Loucy (cell line): ENCODE measurements around the gene SRP72.

Experiments used
- H2AFZ ChIP-seq: fragments of 200-600 bp; sonication (generic); 2 replicates; pipeline ENCODE4 v1.6.0; 2016; ENCODE audit warnings: antibody characterized with exemption, mild to moderate bottlenecking, low read length, moderate library complexity
- H3F3A ChIP-seq: fragments of 200-600 bp; 2 replicates; pipeline ENCODE4 v1.6.0; 2016; ENCODE audit warnings: antibody characterized with exemption, low read depth, mild to moderate bottlenecking
- H3K27me3 ChIP-seq: fragments of 200-600 bp; sonication (generic); 2 replicates; pipeline ENCODE4 v1.6.1; 2014; ENCODE audit warnings: low read length, mild to moderate bottlenecking; ENCODE audit not compliant: insufficient read depth, poor library complexity, severe bottlenecking
- H3K36me3 ChIP-seq: fragments of 200-600 bp; sonication (generic); 2 replicates; pipeline ENCODE4 v1.6.1; 2016; ENCODE audit warnings: low read length; ENCODE audit not compliant: insufficient read depth
- H3K4me1 ChIP-seq: fragments of 200-600 bp; sonication (generic); 2 replicates; pipeline ENCODE4 v1.5.1; 2014; ENCODE audit warnings: low read length, mild to moderate bottlenecking; ENCODE audit not compliant: insufficient read depth, poor library complexity, severe bottlenecking
- H3K4me2 ChIP-seq: fragments of 200-600 bp; sonication (generic); 2 replicates; pipeline ENCODE4 v1.6.0; 2014; ENCODE audit warnings: antibody characterized with exemption, low read length, low read depth, mild to moderate bottlenecking; ENCODE audit not compliant: poor library complexity, severe bottlenecking
- H3K4me3 ChIP-seq: fragments of 200-600 bp; sonication (generic); 2 replicates; pipeline ENCODE4 v1.5.1; 2014; ENCODE audit warnings: low read length, mild to moderate bottlenecking, mixed read lengths; ENCODE audit not compliant: poor library complexity, severe bottlenecking
- H3K79me2 ChIP-seq: fragments of 200-600 bp; sonication (generic); 2 replicates; pipeline ENCODE4 v1.6.1; 2014; ENCODE audit warnings: low read length; ENCODE audit not compliant: insufficient read depth
- H3K9ac ChIP-seq: fragments of 200-600 bp; sonication (generic); 2 replicates; pipeline ENCODE4 v1.6.0; 2014; ENCODE audit warnings: mild to moderate bottlenecking, low read depth, low read length, moderate library complexity; ENCODE audit not compliant: poor library complexity, severe bottlenecking
- H3K9me2 ChIP-seq: fragments of 200-600 bp; sonication (generic); replicated peaks from 2 replicates; pipeline ENCODE4 v1.6.1; 2016; ENCODE audit warnings: low read depth, low read length, mixed read lengths
- H3K9me3 ChIP-seq: fragments of 200-600 bp; sonication (generic); 2 replicates; pipeline ENCODE4 v1.6.1; 2014; ENCODE audit warnings: mild to moderate bottlenecking, antibody characterized with exemption, low read length, low read depth; ENCODE audit not compliant: insufficient read depth
- H4K20me1 ChIP-seq: fragments of 200-600 bp; sonication (generic); 2 replicates; pipeline ENCODE4 v1.6.0; 2014; ENCODE audit warnings: antibody characterized with exemption, low read length, mild to moderate bottlenecking; ENCODE audit not compliant: insufficient read depth, poor library complexity, severe bottlenecking
- EZH2phosphoT487 ChIP-seq: fragments of 200-600 bp; IDR thresholded peaks from 2 replicates; pipeline ENCODE4 v1.6.1; 2018; ENCODE audit warnings: antibody characterized with exemption, mild to moderate bottlenecking, moderate library complexity, borderline replicate concordance
- TF ChIP-seq, protein P1 (sequence below): fragments of 200-600 bp; sonication (generic); conservative IDR thresholded peaks from 2 replicates; pipeline ENCODE4 v1.5.1; 2014; ENCODE audit warnings: mild to moderate bottlenecking, antibody characterized with exemption, low read length

SRP72 gene, protein sequence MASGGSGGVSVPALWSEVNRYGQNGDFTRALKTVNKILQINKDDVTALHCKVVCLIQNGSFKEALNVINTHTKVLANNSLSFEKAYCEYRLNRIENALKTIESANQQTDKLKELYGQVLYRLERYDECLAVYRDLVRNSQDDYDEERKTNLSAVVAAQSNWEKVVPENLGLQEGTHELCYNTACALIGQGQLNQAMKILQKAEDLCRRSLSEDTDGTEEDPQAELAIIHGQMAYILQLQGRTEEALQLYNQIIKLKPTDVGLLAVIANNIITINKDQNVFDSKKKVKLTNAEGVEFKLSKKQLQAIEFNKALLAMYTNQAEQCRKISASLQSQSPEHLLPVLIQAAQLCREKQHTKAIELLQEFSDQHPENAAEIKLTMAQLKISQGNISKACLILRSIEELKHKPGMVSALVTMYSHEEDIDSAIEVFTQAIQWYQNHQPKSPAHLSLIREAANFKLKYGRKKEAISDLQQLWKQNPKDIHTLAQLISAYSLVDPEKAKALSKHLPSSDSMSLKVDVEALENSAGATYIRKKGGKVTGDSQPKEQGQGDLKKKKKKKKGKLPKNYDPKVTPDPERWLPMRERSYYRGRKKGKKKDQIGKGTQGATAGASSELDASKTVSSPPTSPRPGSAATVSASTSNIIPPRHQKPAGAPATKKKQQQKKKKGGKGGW

DNA sequence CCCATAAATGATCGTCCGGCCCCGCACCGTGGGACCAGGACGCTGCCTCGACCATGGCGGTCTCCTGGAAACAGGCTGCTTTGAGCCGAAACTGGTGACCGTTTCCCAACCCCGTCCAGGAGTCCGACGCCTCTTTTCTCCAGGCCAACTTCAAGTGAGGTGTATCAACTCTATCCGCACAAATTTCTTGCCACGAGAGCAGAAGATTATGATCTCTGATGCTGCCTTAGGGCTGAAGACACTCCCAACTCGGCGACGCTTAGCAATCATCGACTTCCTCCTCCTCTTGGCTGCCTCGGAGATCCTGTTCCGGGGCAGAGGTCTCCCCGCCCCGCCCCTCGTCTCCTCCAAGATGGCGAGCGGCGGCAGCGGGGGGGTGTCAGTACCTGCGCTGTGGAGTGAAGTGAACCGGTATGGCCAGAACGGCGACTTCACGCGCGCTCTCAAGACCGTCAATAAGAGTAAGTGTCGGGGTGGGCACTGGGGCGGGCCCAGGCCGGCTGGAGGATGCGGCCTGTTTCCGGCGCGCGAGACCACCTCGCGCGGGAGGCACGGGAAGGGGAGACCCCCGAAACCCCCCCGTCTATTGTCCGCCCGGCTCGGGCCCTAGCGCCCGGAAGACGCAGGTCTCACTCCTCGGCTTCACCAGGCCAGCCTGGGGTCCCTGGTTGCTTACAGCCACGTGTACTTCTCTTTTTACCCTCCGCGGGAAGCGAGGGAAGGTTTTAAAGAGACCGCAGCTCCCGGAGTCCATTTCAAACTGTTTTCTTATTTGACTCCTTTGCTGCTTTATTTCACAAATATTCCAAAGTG, at the start of gene SRP72:
SRP72 (plus strand) TSS at position 334 of the 813 bp plus-strand sequence; CDS start at position 353, 19 bp downstream.
- Histone ChIP-seq H2AFZ (peak within 1 kb of the TSS; percentile 87), H3K79me2 (peaks cover 81% of the 10 kb centered on the region), H3K9ac (peak within 1 kb of the TSS; percentile 88), H3K9me2 (no peaks in the 10 kb centered on the region), H3K9me3 (no peaks in the 10 kb centered on the region), H3K4me3 (peak within 1 kb of the TSS; percentile 79), H3K27me3 (no peaks in the 10 kb centered on the region), H3K36me3 (peaks cover 20% of the 10 kb centered on the region), H3K4me1 (peaks cover 53% of the 10 kb centered on the region), H3F3A (no peaks in the 10 kb centered on the region), H4K20me1 (peaks cover 40% of the 10 kb centered on the region), H3K4me2 (peak within 1 kb of the TSS; percentile 86)
- no peak for TF ChIP-seq EZH2phosphoT487
- TF ChIP-seq, protein P1, sequence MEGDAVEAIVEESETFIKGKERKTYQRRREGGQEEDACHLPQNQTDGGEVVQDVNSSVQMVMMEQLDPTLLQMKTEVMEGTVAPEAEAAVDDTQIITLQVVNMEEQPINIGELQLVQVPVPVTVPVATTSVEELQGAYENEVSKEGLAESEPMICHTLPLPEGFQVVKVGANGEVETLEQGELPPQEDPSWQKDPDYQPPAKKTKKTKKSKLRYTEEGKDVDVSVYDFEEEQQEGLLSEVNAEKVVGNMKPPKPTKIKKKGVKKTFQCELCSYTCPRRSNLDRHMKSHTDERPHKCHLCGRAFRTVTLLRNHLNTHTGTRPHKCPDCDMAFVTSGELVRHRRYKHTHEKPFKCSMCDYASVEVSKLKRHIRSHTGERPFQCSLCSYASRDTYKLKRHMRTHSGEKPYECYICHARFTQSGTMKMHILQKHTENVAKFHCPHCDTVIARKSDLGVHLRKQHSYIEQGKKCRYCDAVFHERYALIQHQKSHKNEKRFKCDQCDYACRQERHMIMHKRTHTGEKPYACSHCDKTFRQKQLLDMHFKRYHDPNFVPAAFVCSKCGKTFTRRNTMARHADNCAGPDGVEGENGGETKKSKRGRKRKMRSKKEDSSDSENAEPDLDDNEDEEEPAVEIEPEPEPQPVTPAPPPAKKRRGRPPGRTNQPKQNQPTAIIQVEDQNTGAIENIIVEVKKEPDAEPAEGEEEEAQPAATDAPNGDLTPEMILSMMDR: no peak

DNA sequence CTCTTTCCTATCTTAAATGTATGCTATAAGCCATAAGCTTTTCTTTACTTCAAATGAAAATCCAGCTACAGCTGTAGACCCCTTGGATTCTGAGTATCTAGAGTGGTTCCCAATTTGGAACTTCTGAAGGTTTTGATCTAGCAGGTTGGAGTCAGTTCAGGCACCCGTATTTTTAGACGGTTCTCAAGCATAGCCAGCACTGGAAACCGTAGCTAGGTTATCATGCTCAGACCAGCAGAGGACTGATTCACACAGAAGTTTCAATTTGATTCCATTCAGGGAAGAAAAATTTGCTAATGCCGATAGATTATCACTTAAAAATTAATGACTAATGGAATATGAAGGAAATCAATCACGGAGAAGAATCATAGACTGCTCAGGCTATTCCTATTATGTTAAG, 43.2 kb upstream of the SRP72 start:
- Histone ChIP-seq H3K9me3 (no peaks in the 10 kb centered on the region), H3K4me2 (no peak overlapping the region), H3K9me2 (no peaks in the 10 kb centered on the region), H3K36me3 (no peaks in the 10 kb centered on the region), H3K9ac (no peak overlapping the region), H3F3A (no peaks in the 10 kb centered on the region), H3K79me2 (peaks cover 98% of the 10 kb centered on the region), H3K4me1 (peaks cover 9% of the 10 kb centered on the region), H3K27me3 (no peaks in the 10 kb centered on the region), H3K4me3 (no peak overlapping the region), H2AFZ (no peak overlapping the region), H4K20me1 (peaks cover 40% of the 10 kb centered on the region)
- TF ChIP-seq, protein P1: no peak
- no peak for TF ChIP-seq EZH2phosphoT487

DNA sequence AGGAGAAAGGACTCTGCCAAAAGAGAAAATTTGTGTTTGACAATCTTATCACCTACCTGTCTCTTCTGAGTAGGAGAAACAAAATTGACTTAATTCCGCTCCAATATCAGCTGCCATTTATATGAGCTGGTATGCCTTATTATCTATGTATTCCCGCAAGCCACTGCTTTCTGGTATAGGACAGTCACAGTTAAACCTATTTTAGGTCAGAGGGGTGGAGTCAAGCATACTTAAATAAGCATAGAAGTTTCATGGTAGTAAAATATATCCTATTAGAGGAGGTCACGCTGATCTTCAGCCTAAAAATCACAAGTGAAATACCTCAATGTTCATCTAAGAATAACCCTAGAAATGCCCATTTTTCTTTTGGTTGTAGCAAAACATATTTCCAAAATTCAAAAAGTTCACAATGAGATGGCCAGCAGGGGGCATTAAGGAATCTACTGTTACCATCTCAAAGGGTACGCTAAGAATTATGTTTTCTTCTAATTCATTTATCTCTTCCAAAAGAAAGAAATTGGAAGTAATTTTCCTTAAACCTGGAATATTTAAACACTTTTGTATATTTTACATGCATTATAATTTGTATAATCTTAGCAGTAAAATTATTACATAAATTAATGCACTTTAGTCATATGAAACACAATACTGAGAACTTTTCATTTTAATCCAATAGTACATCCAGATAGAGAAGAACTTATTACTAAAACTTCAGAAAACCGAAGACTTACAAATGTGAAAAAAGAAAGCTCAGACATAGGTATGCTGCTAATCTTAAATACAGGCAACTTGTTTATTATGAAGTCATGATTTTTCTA, 42.5 kb upstream of the SRP72 start:
- no peaks in the 10 kb centered on the region for H3K9me3 ChIP-seq
- H3K79me2 ChIP-seq: peaks cover 98% of the 10 kb centered on the region
- H3K4me1 ChIP-seq: peaks cover 14% of the 10 kb centered on the region
- no peak overlapping the region for H3K4me3 ChIP-seq
- peaks cover 42% of the 10 kb centered on the region for H4K20me1 ChIP-seq
- H3F3A ChIP-seq: no peaks in the 10 kb centered on the region
- H3K27me3 ChIP-seq: no peaks in the 10 kb centered on the region
- H3K9ac ChIP-seq: no peak overlapping the region
- no peak for TF ChIP-seq EZH2phosphoT487
- TF ChIP-seq, protein P1: peak; percentile 83
- no peaks in the 10 kb centered on the region for H3K36me3 ChIP-seq
- no peak overlapping the region for H2AFZ ChIP-seq
- no peaks in the 10 kb centered on the region for H3K9me2 ChIP-seq
- H3K4me2 ChIP-seq: peak overlapping the region; percentile 34
